GM21619 (cell line): Measurements from ENCODE around the gene USH2A.
A peak's percentile ranks its signal among the peaks of the same experiment; 100 is the strongest.

Experiments
- ATAC-seq: cut with Tn5 transposase; IDR thresholded peaks from one replicate; pipeline ENCODE4 v1.9.1; 2021; ENCODE audit not compliant: unreplicated experiment

The USH2A gene

DNA sequence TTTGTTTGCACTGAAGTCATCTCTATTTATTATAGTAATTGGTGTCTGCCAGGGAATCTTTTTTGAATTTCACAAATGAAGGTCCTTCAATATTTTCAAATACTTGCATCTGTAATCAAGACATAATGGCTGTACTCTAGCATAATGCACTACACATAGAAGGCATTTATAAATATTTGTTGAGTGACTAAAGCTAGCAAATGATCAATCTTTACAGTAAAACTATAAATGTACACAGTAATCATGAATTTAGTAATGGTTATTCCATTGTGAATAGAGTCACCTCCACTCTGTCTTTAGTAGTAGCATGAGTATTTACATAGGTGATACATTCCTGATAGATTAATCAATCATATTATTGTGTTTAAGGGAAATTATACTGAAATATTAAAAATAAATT, 119.6 kb downstream of the USH2A start:
- ATAC-seq = no peak

DNA sequence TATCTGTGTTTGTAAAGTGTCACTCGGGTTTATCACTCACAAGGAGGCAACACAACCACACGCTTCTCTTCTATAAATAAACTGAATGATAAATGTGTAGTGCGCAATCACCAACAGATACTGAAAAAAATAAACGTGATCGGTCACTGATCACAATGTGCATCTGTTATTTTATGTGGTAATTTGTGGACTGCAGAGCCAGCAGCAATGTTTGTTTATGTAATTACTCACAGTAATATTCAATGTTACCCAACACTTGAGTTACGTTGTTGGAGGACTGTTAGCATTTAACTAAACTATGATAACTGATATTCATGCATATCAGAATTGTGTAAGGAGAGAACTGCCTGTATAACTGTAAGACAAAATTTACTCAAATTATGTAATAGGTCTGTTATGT, 129.6 kb downstream of the USH2A start:
- no peak for ATAC-seq

DNA sequence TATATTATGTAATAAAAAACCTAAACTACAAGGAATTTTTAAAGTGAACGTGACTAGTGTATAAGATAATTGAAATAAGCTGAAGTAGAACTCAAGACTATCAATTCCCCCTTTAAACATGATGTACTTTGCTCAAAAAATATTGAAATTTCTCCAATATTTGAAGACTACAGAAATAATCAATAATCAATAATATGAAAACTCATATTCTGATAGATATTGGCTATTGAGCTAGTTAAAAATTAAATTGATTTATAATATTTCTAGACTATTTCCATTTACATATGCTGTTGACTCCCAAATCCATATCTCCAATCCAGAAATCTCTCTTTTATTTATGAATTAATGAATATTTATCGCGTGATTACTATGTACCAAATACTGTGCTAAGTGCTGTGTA, 133.2 kb downstream of the USH2A start:
- ATAC-seq = no peak

- no peak for ATAC-seq
These were observed 138.2 kb downstream of the USH2A start for GRCh38 chr1:216285052-216285451.

GRCh38 chr1:216281757-216282156, 141.5 kb downstream of the USH2A start:
- no peak for ATAC-seq

DNA sequence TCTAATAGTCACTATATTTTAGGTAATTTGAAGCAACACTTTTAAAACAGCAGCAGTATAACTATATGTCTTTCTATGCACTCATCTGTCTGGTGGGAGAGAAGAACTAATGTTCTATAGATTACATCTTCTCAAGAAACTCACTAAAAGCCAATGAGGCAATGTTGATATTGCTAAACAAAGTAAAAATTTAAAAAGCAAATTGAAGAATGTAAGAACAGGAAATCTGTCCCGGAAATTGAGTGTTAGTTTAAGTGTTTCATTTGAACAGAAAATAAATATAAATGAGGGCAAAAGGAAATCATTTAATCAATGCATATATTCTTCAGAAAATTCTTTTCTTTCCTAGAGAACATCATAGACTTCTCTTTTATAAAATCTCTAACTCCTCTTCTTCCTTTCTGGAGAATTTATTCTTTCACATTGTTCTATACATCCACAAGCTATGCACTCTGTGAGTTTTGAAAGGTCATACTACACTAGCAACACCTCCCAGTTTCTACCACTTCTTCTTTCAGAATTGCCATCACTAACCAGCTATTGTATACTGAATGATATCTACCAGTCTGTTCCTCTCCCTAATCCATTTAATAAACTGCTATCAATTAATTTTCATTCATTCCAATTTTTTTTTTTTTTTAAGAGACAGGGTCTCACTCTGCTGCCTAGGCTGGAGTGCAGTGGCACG, 153.0 kb downstream of the USH2A start:
- ATAC-seq = no peak

- ATAC-seq = no peak
These were observed 161.6 kb downstream of the USH2A start for GRCh38 chr1:216261631-216262030.

DNA sequence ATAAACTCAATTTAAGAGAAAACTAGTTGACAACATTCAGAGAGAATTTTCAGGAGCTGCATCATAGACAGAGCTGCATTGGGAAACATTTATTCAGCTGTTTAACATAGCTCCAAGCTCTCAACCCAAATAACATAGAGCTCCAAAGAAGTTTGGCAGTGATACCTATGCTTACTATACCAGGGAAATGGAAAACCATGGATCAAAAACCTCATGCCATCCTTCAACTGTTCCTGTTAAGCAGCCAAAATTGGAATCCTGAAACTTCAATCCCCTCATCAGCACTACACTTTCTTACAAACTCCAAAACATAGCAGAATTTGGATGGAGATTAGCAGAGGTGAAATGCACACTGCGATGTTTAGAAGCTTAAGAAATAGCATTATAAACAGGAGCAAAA, 164.4 kb downstream of the USH2A start:
- no peak for ATAC-seq

DNA sequence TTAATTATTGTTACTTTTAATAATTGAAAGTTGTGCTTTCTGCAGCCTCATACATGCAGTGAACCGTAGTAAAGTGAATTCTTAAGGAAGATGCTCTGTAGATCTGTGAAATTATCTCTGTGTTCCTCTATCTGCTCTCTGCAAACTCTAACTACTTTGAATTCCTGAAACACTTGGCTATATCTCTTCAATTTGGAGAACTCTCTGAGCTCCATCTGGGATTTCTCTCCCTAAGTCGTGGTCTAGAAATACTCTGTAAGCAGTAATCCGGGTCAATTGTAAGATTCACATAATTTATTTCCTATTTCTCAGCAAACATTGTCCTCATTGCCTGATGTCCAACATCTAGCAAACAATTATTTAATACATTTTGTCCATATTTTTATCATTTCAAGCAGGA, 164.9 kb downstream of the USH2A start:
- ATAC-seq = no peak

DNA sequence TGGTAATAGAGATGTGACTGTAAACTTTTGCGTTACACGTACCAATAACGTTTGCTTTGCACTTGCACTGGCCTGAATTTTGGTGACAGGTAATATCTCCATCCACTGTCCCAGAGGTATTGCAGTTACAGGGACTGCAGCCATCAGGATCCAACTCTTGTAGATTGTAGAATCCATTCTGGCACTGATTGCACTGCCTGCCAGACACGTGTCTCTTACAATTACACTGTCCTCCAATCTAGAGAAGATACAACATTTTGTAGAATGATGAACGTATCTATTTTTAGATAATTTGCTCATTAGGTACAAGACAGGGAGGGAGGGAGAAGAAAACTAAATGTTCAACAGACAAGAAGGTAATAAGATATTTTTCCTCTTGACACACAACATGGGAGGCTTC, 172.4 kb downstream of the USH2A start:
- ATAC-seq = no peak

- ATAC-seq = no peak
These were observed 174.6 kb downstream of the USH2A start for GRCh38 chr1:216248628-216249027.

- no peak for ATAC-seq
These were observed 175.3 kb downstream of the USH2A start for GRCh38 chr1:216247937-216248336.

- ATAC-seq = no peak
These were observed 176.6 kb downstream of the USH2A start for GRCh38 chr1:216246577-216247203.

GRCh38 chr1:216238844-216239243, 184.4 kb downstream of the USH2A start:
- ATAC-seq = no peak

DNA sequence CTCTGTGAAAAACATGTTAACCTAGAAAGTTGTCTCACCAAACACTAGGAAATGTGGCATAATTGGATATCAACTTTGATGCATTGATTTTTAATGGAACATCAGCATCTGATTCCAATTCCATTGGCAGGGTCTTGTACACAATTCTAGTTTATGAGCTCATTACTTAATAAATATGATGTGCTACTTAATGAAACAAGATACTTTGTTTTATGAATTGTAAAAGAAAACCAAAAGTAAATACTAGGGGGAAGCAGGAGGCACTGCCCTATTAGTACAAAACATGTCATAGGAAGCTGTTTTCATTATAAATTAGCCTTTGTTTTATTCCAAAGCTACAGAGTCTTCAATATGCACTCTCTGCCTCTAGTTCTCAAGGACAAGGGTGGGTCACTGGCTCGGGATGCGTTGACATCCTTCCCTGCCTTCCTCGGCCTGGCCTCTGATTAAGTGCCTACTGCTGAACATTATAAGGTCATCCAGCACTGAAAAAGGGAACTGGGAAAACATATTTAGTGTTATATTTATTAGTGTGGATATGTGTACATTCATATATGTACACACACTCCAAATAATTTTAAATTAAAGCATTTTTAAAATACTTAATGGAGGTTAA, 185.2 kb downstream of the USH2A start:
- no peak for ATAC-seq

DNA sequence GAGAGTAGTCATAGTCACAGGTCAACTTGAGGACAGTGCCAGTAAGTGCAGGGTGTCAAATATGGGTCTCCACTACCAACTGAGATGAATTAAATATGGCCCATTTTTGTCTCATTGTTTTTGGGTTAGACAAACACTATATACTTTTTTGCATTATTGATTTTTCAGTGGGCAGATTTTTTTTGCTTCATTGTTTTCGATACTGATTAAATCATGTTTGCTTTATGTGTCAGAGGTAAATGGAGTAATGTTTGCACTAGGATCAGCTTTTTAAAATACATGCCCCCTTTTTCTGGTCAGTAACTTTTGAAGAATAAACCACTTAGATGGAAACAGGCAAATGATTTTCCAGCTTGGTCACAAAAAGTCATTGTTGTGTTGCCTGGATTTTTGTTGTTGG, 199.0 kb downstream of the USH2A start:
- ATAC-seq = no peak

GRCh38 chr1:216223486-216223885, 199.8 kb downstream of the USH2A start:
- no peak for ATAC-seq

DNA sequence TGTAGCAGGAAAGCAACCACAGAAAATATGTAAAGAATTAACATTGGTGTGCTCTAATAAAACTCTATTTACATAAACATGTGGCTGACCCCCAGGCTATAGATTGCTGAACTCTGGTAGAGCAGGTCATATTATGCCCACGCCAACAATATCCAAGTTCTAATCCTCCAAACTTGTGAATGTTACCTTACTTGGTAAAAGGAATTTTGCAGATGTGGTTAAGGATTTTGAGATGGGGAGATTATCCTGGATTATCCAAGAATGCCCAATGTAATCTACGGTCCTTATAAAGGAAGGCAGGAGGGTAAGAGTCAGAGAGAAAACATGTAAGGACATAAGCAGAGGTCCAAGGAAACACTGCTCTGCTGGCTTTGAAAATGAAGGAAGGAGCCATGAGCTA, 201.0 kb downstream of the USH2A start:
- no peak for ATAC-seq

DNA sequence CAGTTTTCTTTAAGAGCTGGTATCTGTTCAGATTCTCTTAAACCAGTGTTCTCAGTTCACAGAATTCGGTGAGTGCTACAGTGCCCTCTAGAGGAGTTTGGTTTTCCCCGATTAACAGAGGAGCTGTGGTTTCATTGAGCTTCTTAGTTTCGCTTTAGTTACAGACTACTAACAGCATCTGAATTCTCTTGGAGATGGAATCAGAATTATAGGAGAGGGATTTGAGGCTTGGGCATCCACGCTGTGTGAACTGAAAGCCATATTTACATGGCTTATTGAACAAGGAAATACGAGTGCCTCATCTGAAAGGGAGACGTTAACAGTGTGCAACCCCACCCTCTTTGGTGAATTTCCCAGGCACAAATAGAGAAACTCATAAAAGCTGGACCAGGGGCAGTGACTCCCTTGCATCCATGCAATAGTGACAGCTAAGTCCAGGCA, 202.0 kb downstream of the USH2A start:
- peak; percentile 99 for ATAC-seq

DNA sequence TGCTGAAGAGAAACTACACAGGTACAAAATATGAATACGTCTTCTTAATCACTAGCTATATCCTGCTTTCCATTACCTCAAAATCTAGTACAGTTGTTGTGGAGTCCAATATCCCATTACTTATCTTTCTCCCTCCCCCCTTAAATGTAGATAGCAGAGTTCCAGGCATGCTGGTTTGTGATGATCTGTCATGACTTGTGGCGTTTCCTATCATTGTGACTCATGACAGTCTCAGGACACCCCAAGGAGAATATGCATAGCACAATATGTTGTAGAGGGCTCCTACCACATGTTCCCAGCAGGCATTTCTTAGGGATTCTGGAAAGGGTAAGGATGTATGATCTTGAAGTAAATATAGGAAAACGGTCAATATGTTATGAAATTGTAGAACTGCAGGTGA, 206.9 kb downstream of the USH2A start:
- ATAC-seq = no peak

DNA sequence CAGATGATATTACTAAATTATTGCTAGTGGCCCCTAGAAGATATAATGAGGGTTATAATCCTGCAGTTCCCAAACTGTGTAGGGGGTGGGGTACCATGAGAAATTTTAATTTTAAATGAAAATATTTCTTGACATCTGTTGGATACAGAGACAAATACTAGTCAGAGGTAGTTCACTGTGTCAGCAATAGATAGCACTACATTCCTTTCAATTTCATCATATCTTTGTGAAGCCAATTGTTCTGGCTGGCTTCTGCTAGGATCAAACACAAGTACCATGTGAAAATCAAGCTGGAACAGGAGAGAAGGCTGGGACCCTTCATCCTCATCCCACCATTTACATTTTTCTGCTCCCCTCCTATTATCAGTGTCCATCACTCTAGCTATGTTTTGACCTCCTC, 208.1 kb downstream of the USH2A start:
- no peak for ATAC-seq

- no peak for ATAC-seq
These were observed 210.4 kb downstream of the USH2A start for GRCh38 chr1:216212826-216213225.
